ENCODE results near the gene TEFM.
A peak's percentile ranks its signal among the peaks of the same experiment; 100 is the strongest.
"Not testable (repeated sequence)": the region's sequence is repeated elsewhere in the genome, so short reads cannot be mapped to it uniquely, and the experiment has no call there.

The TEFM gene, protein sequence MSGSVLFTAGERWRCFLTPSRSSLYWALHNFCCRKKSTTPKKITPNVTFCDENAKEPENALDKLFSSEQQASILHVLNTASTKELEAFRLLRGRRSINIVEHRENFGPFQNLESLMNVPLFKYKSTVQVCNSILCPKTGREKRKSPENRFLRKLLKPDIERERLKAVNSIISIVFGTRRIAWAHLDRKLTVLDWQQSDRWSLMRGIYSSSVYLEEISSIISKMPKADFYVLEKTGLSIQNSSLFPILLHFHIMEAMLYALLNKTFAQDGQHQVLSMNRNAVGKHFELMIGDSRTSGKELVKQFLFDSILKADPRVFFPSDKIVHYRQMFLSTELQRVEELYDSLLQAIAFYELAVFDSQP

DNA sequence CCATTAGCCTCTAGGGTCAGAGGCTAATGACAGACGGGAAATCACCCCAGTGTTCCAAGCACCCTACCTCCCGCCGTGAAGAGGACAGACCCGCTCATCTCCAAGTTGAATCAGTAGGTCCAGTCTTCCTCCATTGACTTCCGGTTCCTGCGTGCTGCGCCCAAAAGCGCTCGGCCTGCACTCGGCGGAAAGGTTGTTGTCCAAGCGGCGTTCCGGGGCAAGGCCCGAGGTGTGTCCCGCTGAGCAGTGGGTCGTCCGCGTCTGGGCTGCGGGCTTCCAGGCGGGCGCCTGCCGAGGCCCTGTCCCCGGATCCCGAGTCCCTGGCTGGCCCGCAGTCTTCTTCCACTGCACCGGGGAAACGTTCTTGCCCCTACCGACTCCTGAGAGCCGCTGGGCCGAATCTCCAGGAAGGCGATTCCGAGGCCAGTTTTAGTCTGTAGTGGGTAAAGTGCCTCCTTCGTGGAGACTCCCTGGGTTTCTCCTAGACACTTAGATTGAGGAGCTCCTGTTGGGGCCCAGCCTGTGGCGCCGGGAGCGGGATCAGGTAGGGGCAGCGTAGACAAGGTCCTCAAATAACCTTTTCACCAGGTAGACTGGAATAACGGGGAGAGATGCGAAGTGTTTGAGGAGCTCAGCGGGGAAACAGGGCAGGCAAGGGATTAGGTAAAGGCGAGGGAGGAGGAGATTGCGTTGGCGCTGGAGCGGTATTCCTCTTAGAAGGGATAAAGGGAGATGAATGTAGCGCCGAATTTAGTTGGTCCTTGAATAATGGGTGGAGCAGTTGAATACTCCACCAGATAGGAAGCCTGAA lies at the start of gene TEFM:
TSS of gene TEFM (minus strand) at position 138 of the 811 bp plus-strand sequence. CDS start at position 98, 40 bp downstream.
- peak; percentile 92 for DNase-seq (ENCODE audit: low spot score)

DNA sequence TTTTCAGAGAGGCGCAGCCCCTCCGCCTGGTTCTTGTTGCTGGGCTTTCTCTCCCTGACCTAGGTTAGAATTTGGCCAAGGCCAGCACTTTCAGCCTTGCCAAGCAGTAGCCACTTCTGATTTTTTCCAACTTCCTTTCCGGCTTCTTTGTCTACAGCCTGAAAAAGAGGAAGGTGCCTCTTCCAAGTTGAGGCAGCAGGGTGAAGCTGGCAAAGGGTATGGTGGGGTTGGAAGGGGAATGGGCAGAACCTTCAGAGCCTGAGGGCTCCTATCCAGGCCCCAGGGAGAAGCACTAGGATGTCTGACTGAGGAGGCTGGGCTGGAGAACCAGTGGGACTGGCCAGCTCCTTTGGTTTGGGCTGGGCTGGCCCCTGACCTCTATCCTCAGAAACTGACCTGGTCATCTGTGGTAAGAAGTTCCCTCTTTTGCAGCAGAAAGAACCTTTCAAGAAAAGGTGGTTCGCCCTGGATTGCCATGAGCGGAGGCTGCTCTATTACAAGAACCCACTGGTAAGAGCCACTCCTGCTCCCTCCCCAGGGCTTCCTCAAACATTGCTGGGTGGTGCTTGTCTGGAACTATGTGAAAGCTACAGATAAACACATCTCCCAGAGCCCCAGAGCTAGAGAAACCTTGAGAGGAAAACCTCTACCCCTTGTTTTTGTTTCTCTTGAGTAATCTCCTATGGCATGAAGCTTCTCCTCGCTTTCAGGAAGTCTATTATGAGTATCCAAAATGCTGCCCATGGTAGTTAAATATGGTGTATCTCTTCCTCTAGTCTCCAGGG lies 48.2 kb upstream of the TEFM start:
- no peak for DNase-seq (ENCODE audit: low spot score)

DNA sequence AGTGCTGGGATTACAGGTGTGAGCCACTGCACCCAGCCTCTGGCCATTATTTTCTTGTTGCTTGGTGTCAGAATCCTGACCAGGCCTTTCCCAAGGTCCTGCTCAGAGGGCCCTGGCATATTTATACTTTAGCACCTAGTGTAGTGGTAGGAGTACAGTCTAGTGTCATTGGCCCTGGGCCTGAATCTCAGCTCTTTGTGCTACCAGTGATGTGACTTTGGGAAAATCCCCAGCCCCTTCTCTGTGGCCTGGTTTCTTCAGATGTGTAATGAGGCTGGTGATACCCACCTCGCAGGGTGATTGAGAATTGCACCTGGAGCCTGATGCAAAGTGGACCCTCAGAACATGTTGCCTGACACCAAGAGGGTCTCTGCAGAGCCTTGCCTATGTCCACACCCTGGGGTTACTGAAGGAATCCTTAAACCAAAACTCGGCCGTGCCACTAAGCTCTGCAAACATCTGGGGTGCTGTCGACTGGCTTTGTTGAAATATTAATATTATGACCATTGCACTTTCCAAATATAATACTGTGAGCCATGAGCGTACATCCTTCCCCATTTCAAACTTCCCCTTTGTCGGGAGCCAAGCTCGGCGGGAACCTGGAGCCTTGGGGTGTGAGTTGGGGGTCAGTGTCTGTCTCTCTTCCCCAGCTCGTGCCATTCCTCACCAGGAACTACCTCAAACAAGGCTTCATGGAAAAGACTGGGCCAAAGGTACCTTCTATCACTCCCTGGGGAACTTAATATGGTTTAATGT lies 46.8 kb upstream of the TEFM start:
- no peak for DNase-seq (ENCODE audit: low spot score)

DNA sequence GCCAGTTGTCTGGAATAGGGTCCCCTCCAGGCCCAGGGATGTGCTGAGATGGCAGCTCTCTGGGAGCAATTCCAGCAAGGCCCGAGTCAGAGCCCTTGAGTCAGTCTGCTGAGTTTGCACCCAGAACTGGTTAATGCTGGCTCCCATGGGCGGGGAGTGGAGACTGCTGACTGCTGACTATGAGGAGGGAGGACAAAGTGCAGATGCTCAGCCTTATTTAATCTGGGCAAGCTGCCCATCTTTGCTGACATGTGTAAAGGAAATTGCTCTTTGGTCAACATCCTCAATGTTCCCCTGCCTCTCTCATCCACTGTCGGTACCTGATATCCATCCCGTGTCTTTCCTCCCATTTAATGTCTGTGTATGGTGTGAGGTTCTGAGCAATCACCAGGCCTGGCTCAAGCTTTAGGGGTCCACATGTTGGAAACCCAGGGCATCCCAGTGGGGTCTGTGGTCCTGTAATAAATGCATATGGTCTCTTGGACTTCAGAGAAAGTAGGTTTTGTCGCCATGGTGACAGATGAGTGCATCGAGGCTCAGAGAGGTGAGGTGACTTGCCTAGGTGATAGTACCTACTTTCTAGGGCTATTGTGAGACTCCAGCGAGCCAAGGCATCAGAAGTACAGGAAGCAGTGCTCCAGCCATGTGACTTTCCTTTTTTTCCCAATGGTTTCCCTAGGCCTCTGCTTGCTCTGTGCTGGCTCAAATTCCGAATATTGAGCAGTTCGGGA lies 44.8 kb upstream of the TEFM start:
- peak; percentile 79 for DNase-seq (ENCODE audit: low spot score)

DNA sequence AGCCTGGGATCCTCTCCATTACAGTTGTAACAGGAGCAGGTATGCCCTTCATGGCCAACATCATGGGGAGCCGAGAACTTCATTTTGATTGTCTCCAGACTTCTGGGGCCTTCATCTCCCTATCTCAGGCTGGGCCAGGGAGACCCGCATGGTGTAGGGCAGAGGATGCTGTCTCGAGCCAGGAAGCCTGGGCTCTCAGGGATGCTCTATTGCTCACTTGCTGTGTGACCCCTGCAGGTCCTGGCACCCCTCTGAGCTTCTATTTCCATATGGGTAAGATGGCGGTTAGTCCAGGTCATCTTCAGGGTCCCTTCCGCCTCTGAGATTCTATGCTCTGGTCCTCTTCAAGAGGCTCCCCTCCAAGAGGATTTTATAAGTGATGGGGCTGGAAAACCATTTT lies 44.2 kb upstream of the TEFM start:
- no peak for DNase-seq (ENCODE audit: low spot score)

DNA sequence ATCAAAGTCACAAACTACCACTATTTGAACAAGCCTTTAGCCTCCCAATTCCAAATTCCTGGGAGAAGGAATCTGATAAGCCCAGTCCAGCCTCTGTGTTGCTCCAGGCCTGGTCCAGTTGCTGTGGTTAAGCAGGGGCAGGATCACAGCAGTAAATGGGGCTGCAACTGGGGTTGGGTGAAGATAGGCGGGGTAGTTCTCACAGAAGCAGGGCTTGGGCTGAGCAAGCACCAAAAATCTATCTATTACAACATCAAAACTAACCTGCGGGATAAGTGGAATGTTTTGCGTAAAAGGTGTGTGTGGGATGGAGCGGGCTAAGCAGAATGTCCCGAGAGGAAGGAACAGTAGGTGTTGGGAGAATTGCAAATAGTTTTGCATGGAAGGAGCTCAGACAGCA lies 41.8 kb upstream of the TEFM start:
- no peak for DNase-seq (ENCODE audit: low spot score)

DNA sequence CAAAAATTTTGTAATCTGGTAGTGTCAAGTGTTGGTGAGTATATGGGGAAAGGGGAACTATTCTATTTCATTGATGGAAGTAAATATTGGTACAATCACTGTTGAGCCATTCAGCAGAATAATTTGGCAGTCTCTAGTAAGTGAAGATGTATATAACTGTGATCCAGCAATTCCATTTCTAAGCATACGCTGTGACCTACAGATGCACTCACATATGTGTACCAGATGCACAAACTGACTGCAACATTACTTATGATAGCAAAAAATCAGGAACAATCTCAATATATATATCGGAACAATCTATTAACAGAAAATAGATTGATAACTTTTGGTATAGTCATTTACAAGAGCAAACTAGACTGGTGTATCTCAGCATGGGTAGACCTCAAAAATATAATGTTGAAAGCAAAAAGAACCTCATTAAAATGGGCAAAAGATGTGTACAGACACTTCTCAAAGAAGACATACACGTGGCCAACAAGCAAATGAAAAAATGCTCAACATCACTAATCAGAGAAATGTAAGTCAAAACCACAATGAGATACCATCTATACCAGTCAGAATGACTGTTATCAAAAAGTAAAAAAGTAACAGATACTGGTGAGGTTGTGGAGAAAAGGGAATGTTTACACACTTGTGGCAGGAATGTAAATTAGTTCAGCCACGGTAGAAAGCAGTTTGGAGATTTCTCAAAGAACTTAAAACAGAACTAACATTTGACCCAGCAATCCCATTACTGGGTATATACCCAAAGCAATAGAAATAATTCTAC lies 36.5 kb upstream of the TEFM start:
- no peak for DNase-seq (ENCODE audit: low spot score)

DNA sequence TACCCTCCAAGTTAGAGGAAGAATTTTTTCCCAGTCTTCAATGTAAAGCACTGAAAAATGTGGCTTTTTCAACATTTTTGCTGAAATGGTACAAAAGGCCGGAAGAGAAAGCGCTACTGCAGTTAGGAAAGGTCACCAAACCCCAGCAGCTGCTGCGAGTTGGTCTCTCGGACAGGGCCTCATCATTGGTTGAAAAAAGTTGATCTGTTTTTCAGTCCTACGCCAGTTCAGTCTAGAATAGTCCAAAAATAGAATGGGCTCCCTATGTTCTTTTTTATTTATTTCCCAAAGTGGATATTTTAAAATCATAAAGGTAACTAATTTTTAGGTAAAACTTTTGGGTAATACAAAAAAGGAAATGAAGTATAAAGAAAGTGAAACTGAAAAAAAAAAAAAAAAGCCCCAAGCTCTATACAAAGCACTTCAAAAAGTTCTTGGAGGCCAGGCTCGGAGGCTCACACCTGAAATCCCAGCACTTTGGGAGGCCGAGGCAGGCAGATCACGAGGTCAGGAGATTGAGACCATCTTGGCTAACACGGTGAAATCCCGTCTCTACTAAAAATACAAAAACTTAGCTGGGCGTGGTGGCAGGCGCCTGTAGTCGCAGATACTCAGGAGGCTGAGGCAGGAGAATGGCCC lies 33.1 kb upstream of the TEFM start:
- no peak for DNase-seq (ENCODE audit: low spot score)

DNA sequence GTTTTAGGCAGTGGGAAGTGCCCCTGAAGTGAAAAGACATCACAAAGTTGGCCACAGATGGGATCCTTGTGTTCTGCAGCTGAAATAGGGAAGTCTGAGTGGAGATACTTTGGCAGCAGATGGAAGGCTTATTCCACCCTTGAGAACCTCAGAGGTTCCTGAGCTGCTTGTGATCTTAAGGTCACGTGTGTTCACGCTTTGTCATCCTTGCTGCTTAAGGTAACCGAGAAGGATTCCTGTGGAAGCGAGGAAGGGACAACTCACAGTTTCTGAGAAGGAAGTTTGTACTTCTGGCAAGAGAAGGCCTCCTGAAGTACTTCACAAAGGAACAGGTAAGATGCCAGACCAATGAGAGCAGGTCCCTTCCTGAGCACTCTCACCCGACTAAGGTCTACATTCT lies 27.9 kb upstream of the TEFM start:
- DNase-seq (ENCODE audit: low spot score) = no peak

DNA sequence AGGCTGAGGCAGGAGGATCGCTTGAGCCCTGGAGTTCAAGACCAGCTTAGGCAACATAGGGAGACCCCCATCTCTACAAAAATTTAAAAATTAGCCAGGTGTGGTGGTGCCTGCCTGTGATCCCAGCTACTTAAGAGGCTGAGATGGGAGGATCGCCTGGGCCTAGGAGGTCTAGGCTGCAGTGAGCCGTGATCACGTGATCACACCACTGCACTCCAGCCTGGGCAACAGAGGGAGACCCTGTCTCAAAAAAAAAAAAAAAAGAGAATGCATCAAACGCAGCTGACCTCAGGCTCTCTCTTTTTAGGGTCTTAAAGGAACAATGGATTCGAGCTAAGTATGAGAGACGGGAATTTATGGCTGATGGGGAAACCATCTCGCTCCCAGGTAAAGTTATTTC lies 25.5 kb upstream of the TEFM start:
- not testable (repeated sequence) for DNase-seq (ENCODE audit: low spot score)

DNA sequence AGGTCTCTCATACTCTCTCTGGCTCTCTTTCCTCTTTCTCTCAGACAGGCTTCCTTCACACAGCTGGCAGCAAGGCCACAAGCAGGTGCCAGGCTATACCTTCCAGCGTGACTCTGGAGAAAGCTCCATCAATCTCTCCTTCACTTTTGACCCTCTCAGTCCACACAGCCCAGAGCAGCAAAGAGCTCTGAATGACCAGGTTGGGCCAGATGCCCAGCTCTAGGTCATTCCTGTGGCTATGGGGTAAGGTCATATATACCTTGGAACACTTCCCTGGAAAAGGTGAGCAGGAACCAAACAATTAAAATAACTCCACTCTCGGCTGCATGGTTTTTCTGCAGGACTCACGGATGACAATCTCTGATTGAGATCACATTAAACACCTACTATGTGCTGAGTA lies 24.5 kb upstream of the TEFM start:
- no peak for DNase-seq (ENCODE audit: low spot score)

DNA sequence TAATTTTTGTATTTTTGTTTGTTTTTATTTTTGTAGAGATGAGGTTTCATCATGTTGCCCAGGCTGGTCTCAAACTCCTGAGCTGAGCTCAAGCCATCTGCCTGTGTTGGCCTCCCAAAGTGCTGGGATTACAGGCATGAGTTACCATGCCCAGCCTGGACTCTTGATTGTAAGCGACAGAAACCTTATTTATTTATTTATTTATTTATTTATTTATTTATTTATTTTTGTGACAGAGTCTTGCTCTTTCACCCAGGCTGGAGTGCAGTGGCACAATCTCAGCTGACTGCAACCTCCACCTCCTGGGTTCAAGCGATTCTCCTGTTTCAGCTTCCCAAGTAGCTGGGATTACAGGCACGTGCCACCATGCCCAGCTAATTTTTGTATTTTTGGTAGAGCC lies 23.8 kb upstream of the TEFM start:
- DNase-seq (ENCODE audit: low spot score) = not testable (repeated sequence)

DNA sequence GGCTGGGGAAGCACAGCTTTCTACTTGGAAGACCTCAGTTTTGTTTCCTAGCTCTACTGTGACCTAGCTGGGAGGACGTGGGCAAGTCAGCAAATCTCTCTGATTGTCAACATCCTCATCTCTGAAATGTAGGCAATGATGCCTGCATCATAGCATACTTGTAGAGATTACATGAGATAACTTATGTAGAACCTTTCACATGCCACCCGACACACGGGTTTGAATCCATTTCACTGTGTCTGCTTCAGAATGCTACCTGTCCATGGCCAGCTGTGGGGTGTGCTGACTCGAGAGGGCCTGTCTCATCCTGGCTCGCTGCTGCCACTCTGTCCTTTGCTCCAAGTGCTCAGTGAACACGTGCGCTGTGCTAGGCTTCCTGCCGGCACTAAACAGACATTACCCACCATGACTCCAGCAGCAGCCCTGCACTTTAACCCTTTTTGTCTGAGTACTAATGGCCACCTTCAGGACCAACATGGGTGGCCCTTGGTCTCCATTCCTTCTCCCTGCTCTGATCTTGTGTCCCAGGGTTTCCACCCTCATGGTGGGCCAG lies 23.1 kb upstream of the TEFM start:
- DNase-seq (ENCODE audit: low spot score) = no peak

DNA sequence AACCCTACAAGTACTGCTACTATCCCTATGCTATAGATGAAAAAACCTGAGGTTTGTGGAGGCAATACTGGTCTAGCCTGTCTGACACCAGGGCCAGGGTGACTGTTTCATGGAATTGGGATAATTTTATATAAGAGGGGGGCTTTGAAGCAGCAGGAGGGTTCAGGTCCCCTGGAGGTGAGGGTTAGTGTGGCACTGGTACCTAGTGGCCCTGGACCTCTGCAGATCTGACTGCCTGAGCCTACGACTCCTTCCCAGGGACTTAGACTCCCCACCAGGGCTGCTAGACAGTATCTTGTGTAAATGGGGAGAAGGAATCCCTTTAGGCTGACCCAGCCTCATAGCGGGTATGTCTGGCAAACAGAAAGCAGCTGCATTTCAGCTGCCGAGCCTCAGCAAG lies 22.5 kb upstream of the TEFM start:
- no peak for DNase-seq (ENCODE audit: low spot score)

DNA sequence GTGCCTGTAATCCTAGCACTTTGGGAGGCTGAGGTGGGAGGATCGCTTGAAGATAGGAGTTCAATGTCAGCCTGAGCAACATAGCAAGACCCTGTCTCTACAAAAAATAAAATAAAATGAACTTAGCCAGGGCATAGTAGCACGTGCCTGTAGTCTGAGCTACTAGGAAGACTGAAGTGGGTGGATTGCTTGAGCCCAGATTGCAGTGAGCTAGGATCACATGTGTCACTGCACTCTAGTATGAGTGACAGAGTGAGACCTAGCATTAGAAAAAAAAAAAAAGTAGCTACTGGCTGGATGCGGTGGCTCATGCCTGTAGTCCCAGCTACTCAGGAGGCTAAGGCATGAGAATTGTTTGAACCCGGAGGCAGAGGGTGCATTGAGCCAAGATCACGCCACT lies 21.7 kb upstream of the TEFM start:
- DNase-seq (ENCODE audit: low spot score) = no peak

DNA sequence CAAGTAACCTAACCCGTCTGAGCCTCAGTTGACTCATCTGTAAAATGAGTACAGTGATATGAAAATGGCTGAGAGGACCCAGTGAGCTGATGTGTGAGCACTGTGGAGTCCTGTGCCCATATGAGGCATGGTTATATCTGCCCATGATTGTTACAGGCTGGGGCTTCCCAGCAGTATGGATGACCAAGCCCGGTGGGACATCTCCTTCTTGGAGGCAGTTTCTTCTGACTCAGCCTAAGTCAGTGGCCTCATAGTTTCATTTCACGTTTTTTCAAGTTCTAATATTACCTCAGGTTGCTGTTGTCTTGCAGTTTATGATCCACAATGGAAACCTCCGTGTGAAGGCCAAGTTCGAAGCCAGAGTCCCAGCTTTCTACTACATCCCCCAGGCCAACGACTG lies 20.5 kb upstream of the TEFM start:
- no peak for DNase-seq (ENCODE audit: low spot score)

DNA sequence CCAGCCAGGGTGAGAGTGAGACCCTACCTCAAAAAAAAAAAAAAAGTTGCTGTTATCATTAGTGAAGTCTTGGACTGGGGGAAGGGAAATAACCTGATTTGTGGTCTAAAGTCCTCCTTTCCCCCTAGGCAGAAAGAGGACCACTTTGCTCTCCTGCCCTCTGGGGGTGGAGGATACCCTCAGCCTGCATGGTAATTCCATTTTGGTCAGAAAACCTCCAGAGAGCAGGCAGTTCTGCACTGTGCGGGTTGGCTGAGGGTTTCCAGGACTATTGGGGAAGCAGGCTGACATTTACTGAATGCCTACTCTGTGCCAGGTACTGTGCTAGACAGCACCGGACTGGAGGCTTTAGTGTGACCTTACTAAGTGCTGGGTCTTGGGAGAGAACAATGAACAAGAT lies 18.3 kb upstream of the TEFM start:
- DNase-seq (ENCODE audit: low spot score) = no peak

DNA sequence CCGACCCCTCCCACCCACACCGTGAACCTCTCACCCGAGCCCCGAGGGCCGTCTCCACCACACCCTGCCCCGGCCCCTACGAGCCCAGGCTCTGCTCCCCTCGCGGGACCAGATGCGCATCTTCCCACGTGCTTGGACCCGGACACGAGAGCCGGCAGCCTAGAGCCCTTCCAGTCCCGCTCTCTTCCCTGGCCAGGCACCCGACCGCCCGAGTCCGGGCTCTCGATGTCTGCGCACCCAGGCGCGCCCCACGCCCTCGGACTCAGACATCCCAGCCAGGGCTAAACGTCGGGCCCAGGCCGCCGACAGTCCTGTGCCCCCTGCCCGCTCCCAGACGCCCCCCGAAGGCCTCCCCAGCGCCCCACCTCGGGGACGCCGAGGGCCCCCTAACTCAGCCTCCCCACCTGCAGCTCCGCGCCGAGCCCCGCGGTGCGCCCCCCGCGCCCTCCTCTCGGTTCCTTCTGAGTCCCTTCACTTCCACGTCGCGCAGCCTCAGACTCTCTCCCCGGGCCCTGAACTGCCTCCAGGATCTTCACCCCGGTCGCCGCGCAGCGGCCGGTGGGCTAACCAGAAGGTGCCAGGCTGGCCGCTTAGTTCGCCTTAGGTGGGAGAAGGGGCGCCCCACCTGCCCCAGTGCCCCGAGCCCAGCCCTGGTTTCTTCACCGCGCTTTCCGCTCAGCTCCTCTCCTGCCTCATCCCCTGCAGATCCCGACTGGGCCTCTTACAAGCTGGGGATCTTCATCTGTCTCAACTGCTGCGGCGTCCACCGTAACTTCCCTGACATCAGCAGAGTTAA lies 16.4 kb upstream of the TEFM start:
- DNase-seq (ENCODE audit: low spot score) = no peak
